HTR-8/SVneo (cell line): Measurements from ENCODE around the gene FOXJ3.

Experiments used
- DNase-seq: peaks from one replicate; pipeline ENCODE4 v3.0.0; 2011; ENCODE audit warnings: low spot score, mixed read lengths; ENCODE audit not compliant: insufficient read length
- FAIRE-seq: peaks from 2 replicates; lab custom pipeline; 2011; peaks lifted over from hg19 to GRCh38; lab: Jason Lieb, UNC

Gene FOXJ3

DNA sequence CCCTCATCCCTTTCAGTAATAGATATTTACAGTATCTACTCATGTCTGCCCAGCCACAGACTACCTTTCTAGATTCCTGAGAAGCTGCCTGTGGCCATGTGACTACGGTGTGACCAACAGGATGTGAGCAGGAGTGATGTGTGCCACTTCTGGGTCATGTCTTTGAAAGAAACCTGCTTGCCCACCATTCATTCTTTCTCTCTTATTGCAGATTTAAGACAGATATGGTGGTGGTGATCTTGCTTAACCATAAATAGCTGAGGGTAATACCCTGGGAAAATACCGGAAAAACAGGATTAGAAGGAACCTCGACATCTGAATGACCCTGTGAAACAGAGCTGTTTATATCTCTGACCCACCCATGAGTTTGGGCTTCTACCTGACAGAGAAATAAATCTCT, 128.9 kb downstream of the FOXJ3 start:
- FAIRE-seq = no peak
- DNase-seq = no peak

DNA sequence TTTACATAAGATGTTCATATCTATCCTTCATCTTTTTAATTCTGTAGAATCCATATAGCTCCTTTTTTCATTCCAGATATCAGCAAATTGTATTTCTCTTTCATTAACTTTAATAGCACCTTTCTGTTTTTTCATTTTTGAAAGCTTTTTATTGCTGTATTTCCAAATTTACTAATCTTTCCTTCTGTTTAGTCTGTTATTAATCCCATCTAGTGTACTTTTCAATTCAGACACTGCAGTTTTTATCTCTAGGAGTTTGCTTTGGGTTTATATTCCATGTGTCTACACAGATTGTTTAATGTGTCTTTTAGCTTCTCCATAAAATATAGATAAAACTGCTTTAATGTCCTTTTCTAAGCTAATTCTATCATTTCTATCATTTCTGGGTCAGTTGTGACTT, 133.0 kb downstream of the FOXJ3 start:
- FAIRE-seq (no peak), DNase-seq (no peak)

DNA sequence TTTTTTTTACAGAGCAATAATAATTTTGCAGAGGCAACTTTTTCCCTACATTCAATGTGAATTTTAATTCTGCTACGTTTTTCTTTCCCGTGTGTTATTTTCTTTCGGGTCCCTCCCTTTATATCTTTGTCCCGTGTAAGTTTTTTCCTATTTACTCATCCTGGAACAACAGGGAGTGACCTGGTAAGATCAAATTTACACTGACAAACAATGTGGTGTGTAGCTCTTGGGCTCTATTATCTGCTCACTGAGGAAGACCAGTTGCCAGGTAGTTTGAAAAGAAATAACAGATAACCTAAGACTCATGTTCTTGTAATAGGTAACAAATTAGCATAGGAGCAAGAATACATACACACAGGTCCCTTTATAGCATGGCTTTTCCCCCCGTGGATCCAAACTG, 136.8 kb downstream of the FOXJ3 start:
- no peak for FAIRE-seq

DNA sequence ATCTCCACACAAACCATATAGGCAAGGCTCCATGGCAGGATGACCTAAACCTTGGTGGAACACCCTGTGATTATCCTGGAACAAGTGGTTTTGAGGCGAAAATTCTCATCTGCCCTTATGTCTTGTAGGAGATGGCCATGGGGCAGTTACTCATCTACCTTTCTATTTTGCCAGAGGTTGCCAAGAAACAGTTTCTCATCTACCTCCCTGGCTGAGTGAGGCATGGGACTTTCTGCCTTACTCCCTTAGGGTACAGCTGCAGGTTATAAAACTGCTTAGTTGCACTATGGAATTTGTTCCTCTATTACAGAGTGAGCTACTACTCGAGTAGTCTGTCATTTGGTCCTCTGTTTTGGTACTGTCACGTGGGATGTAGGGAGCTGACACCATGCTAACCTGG, 139.2 kb downstream of the FOXJ3 start:
- FAIRE-seq = no peak
- no peak for DNase-seq

More for the DNA sequence above, 136.8 kb downstream of the FOXJ3 start:
- no peak for DNase-seq

DNA sequence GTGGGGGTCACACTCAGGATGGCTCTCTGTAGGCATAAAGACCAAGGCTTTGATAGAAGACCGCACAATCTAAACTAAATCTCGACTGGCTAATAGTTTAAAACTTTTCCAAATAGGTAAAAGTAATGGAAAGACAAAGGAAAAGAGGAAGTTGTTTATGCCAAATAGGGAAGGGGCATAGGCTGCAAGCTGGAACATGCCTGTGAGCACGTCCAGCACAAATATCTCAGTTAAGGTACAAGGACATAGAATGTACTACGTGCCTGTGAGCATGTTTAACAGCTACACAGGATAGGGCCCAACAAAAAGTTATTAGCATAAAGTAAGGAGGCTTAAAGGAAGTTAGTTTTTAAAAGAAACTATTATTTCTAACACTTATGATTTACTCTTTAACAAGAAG, 142.9 kb downstream of the FOXJ3 start:
- FAIRE-seq = no peak

DNA sequence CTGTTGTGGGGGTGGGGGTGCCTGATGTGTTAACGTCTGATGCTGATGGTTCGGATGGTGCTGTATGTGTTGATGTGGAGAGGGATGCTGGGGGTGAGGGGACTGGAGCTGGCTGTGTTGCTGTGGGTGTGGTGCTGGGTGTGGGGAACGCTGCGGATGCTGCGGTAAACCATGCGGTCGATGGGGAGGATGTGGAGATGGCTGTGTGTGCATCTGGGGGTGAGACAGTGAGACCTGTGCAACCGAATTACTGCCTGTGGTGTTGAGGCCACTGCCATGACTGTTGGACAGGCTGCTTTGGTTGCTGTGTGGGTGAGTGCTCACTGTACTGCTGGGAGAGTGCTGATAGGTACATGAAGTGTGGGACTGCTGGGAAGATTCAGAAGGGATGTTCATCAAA, 143.7 kb downstream of the FOXJ3 start:
- no peak for FAIRE-seq

More for the DNA sequence above, 142.9 kb downstream of the FOXJ3 start:
- no peak for DNase-seq

DNA sequence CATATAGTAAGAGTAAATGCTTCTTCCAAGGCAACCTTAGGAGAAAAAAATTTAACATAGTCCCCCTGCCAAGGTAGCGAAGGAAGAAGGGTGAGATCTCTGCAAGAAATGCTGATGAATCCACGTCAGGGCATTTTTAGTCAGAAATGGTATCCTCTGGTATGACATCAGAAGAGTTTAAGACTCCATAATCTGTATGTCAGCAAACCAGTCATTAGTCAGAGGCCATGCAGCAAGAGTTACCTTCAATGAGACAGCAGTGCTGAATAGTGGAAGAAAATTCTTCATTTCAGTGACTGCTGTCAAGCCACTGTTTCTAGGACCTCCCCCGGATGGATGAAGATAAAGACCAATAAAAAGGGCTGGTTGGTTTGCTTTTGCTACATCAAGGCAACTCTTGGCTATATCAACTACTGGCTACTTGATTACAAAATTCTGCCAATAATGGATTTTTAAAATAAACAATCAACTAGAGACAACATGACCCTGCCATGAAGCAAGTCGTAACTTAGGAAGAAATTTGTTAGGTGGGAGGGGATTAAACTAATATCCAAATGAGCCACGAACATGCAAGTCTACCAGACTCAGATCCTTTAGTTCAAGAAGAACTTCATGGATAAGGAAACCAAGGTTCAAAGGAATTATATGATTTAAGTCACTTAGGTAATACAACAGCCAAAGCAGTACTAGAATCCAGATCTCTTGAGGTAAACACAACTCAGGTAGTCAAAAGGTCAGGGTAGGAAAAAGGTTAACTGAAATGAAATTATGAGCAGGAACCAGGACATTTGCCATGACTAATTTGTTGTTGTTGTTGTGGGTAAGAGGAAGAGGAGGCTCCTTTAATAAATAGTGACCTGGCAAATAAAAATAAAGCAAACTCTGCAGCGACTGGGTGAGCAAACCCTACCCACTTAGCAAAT, 144.8 kb downstream of the FOXJ3 start:
- FAIRE-seq = no peak
- DNase-seq = no peak

More for the DNA sequence above, 143.7 kb downstream of the FOXJ3 start:
- no peak for DNase-seq

DNA sequence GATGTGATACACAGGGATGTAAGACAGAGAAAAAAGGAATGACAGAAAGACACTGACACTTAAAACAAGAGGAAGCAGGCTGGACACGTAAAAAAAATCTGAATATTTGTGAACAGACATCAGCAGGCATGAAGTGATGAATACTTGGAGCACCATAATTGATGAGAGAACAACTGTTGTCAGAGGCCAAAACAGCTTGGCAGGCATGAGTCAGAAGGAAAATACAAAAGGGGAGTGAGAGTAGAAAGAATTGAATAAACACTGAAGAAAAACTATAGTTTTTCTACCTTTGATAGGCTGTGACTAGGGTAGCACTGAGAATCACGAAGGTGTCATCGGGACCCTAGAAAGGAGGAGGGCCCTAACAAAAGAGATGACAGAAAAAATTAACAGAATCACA, 148.9 kb downstream of the FOXJ3 start:
- FAIRE-seq = no peak

DNA sequence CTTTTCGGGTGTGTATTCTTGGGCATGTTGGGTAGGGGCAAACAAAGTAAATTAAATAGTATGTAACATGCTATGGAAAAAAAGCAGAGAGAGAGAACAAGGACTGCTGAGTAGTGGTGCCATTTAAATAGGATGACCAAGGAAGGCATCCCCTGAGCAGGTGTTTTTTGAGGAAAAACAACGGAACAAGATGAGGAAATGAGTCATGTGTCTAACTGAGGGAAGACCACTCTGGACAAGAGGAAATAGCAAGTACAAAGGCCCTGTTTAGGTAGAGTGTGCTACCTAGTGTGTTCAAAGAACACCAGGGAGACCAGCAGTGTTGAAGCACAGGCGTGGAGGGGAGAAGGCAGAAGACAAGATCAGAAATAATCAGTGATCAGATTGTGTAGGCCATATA, 150.4 kb downstream of the FOXJ3 start:
- FAIRE-seq = no peak
- DNase-seq = no peak

More for the DNA sequence above, 148.9 kb downstream of the FOXJ3 start:
- no peak for DNase-seq

DNA sequence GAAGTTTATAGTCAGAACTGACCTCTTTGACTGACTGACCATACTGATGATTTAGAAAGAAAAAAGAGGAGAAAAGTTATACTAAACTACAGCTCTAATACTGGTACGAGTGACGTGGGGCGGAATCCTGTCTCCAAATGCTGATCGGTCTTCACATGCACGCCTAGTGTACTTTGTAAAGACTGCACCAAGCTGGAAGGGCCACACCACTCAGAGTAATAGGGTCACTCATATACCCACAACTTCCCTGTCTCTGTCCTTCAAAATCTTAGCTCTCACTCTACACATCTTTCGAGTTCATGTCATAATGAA, 151.1 kb downstream of the FOXJ3 start:
- no peak for DNase-seq
- no peak for FAIRE-seq

DNA sequence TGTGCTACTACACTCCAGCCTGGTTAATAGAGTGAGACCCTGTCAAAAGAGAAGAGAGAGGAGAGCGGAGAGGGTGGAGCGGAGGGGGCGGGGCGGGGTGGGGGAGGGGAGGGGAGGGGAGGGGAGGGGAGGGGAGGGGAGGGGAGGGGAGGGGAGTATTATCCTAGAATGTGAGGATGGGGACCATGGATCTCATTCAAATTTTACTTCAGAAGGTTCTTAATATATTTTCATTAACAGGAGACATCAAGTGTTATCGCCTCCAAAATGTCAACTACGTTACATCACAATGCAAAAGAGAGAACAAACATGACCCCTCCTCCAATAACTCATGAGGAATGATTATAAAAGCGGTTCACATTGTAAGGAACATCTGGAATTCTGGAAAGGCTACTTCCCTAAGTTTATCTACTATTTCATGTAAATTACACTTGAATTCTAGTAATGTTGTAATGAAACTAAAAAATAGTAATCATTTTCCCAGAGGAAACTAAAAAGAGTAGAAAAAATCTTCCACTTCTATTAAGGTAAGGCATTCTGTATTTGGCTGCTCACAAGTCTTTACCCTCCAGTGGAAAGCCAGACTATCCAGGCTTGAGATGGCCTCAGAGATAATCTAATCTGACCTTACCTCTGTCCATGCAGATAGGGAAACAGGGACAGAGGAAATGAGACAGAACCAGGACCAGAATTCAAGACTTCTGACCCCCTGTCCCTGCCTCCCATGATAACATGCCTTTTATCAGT, 151.7 kb downstream of the FOXJ3 start:
- no peak for FAIRE-seq
- DNase-seq = no peak

DNA sequence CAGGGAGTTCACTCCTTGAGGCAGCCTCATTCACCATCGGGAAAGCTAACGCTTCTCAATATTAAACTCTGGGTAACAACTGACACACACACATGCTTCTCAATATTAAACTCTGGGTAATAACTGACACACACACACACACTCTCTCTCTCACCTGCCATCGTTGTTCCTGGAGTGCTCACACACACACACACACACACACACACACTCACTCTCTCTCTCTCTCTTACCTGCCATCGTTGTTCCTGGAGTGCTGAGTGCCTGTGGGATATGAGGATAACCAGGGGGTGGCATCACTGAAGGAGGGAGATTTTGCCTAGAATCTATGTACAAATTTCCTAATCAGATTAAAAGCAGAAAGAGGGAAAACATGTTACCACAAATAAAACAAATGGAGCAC, 153.3 kb downstream of the FOXJ3 start:
- FAIRE-seq (no peak), DNase-seq (no peak)

DNA sequence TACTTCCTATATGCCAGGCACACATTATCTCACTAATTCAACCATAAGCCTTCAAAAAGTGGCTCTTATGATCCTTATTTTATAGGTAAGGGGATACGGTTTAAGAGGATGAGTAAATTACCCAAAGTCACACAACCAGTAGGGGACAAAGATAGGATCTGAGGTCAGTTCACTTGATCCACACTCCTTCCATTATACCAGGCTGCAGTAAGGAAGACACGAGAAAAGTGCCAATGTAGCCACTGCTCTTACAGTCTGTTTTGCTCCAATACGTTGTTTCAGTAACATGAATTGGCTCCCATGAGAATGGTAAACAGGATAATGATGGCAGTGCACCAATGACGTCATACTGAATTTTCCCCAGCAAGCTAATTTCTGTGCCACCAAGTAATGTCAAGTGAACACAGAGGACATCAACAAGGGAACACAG, 155.1 kb downstream of the FOXJ3 start:
- no peak for DNase-seq

DNA sequence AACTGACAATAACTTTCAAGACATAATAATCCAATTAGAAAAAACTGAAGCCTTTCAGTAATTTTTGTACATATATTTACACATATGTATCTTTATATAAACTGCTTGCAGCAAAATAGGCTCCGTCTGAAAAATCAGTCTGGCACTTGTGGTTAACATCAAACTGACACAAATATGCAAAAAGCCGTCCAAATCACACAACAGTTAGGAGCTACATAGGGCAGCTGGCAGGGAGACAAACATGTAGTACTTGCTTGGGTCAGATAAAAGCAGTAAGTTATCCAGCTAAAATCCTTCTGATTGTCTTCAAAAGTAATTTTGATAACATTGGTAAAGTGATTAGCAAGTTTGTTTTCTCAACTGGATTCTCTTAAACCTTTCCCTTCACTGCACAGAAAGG, 155.8 kb downstream of the FOXJ3 start:
- DNase-seq (no peak), FAIRE-seq (no peak)

More for the DNA sequence above, 155.1 kb downstream of the FOXJ3 start:
- no peak for FAIRE-seq

DNA sequence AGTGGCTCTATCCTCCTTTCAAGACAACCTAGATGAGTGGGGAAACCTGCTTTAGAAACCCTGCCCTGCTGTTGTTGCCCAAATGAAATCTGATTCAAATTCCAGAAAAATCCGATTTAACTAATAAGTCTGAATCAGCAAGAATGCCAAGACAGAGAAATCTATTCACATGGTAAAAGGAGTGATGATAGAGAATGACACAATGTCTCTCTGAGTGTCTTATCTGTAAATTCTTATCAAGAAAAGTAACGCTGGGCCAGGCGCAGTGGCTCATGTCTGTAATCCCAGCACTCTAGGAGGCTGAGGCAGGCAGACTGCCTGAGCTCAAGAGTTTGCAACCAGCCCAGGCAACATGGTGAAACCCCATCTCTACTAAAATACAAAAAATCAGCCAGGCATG, 156.8 kb downstream of the FOXJ3 start:
- no peak for FAIRE-seq
- DNase-seq = no peak

DNA sequence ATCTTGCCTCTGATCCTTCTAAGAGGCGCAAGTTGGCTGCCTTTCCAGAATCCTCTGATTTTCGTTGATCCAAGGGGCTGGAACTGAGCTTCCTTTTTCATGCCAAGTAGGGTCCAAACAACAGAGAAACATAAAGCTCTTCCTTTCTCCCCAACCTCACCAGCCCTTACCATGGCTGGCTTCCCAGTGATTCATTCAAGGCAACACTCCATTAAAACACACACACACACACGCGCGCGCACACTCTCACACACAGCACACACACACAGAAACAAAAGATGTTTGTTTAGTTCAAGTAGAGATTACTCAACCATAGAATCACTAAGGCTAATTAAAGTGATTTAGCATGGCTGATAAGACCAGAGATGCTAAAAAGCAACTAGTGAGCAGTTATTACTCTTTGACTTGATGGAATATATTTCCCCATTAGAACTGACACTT, 157.5 kb downstream of the FOXJ3 start:
- FAIRE-seq (no peak), DNase-seq (no peak)

DNA sequence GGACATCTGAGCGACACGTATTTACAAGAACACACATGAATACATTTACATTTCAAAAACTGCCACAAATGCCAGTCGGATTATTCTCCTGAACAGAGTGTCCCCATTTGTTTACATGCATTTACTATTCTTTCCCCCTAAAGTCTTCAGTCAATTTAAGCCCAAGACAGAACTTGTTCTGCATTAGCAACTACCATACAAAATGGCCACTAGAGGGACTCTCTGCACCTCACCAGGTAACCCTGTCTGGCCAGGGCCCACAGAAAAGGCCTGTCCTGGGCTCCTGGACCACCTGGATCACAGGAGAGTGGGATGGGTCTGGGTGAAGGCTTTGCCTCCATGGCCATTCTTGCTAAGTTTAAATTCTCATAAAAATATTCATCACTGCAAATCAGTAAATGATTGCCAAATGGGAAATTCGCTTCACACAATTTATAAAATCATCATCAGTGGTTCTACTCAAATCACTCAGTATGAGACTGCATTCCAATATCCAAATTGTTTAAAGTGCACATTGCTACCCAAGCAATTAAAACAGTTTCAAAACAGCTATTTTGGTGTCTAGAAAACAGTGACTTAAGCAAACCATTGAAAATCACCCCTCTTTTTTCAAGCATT, 158.0 kb downstream of the FOXJ3 start:
- FAIRE-seq (no peak), DNase-seq (peak; percentile 37)

DNA sequence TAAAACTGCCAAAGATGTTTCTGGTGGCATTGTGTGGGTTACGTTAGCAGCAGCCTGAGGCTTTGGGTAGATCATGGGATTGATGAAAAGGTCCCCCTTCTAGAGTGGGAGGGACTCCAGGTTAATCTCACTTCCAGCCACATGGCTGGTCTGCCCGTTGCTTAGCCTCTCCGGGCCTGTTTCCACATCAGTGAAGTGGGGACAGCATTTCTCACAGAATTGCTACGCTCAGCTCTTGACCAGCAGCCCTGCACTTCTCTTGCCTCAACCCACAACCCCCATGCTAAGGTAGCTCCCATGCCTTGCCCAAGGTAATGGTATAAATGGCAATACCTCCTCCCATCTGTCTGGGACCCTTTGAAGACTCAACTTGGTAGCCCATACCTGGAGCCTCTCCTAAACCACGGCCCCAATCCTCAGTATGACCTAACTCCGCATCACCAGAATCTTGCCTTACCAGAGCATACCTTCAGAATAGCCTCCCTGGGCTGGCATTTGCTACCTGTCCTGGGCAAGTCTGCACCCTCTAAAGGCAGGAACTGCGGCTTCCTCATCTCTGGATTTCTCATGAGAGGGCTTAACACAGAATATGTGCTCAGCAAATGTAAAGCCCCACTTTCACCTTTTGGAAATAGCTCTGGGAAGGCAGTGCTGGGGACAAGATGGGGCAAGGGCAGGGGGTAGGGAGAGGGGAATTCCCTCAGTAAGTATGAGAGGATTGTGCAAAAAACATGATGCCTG, 159.6 kb downstream of the FOXJ3 start:
- FAIRE-seq (no peak), DNase-seq (no peak)

DNA sequence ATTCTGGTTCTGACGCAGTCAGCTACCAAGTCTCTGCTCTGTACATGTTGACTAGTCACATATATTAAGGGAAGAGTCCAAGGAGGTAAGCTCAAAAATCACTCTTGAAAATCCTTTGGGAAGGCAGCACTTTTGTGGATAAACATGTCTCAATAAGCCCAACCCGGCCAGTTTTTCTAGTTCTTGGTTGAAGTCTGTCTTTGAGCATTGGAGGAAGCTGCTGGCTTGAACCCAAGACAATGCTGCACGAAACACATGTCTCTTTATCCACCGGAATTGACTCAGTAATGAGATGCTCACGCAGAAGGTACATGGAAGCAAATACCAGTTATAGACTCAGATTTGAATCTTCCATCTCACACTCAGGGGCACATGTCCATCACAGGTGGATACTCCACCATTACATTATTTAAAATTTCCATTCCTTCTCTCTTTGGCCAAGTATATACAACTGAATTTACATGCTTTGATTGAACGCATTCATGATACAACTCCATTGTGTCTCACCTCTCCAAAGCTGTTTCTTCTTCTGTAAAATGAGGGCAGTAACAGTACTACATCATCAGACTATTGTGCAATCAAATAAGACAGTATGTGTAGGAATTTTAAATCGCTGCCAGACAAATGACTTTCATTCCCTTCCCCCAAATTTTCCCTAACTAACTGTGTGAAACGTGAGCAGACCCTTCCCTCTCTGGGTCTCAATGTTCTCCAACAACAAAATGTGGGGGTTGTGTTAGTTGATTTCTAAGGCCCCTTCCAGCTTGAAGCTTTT, 160.9 kb downstream of the FOXJ3 start:
- no peak for FAIRE-seq

More for the DNA sequence above, 160.9 kb downstream of the FOXJ3 start:
- no peak for DNase-seq
